HG03469 (cell line): Measurements from ENCODE around the gene TELO2.
"Not testable (repeated sequence)": the region's sequence is repeated elsewhere in the genome, so short reads cannot be mapped to it uniquely, and the experiment has no call there.

ENCODE experiments used
- ATAC-seq: cut with Tn5 transposase; IDR thresholded peaks from one replicate; pipeline ENCODE4 v1.9.1; 2021; ENCODE audit warnings: mild to moderate bottlenecking, moderate library complexity, moderate number of reproducible peaks; ENCODE audit not compliant: unreplicated experiment

The TELO2 gene

GRCh38 chr16:1474796-1475551, 18.2 kb upstream of the TELO2 start, which contains the start of gene CLCN7:
TSS of gene CLCN7 (minus strand) at chr16:1475028. CDS start at chr16:1474974, 54 bp downstream.
- peak; percentile 57 for ATAC-seq

DNA sequence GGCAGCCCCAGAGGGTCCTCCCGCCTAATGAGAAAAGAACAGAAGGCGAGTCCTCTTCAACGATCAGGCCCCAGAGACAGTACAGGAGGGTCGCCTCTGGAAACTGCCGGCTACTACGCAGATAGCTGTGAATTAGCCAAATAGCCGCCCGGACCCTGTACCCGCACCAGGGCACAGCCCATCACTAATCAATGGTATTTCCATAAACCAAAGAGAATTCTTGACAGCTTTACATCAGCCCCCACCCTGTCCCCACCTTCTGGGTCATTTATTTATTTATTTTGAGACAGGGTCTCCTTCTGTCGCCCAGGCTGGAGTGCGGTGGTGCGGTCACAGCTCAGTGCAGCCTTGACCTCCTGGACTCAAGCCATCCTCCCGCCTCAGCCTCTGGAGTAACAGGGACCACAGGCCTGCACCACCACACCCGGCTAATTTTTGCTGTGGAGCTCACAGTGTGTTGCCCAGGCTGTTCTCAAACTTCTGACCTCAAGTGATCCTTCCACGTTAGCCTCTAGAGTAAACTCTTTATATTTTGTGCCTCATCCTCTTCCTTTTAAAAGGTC, 17.5 kb upstream of the TELO2 start:
- no peak for ATAC-seq

DNA sequence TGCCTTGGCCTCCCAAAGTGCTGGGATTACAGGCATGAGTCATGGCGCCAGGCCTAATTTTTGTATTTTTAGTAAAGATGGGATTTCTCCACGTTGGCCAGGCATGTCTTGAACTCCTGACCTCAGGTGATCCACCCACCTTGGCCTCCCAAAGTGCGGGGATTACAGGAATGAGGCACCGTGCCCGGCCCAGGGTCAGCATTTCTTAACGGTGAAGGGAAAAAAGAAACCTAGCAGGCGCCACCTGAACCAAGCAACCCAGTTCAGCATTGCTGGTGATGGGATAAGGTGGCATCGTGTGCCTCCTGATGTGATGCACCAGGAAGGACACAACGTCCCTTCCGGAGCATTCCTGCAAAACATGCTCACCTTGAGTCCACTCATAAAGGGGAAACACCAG, 16.1 kb upstream of the TELO2 start:
- no peak for ATAC-seq

- not testable (repeated sequence) for ATAC-seq
Observed at GRCh38 chr16:1478937-1479336, 14.2 kb upstream of the TELO2 start.

GRCh38 chr16:1481906-1482835, 11.0 kb upstream of the TELO2 start:
- no peak for ATAC-seq

GRCh38 chr16:1485847-1486496, 7.2 kb upstream of the TELO2 start:
- ATAC-seq = no peak

DNA sequence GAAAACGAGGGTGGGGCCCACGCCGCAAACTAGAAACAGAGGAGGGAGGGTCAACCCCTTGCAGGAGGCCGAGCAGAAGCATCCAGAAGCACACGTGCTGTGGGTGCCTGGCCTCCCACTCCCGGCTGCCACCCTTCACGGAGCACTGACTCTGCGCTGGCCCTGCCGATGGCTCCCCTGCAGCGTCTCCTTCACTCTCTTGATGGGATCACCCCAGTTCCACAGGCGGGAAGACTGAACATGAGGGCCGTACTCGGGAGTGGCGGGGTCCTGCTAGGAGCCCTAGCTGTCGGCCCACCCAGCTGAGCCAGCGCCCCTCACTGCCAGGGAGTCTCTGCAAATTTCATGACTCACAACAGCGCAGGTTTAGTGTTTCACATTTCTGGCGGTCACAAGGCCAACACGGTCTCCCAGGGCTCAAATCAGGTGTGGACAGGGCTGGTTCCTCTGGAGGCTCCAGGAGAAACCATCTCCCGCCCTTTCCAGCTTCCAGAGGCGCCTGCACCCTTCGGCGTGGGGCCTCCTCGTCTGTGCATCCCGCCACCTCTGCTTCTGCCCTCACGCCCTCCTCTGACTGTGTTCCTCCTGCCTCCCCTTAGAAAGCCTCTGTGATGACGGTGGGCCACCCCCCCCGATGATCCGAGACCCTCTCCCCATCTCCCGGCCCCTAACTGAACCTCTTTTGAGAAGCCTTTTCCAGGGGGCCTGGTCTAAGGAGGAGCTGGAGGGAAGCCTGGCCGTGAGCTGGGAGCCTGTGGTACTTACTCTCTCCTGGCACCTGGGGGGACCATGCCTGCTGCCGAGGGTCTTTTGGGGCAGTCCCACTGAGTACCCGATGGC, 6.4 kb upstream of the TELO2 start:
- no peak for ATAC-seq

DNA sequence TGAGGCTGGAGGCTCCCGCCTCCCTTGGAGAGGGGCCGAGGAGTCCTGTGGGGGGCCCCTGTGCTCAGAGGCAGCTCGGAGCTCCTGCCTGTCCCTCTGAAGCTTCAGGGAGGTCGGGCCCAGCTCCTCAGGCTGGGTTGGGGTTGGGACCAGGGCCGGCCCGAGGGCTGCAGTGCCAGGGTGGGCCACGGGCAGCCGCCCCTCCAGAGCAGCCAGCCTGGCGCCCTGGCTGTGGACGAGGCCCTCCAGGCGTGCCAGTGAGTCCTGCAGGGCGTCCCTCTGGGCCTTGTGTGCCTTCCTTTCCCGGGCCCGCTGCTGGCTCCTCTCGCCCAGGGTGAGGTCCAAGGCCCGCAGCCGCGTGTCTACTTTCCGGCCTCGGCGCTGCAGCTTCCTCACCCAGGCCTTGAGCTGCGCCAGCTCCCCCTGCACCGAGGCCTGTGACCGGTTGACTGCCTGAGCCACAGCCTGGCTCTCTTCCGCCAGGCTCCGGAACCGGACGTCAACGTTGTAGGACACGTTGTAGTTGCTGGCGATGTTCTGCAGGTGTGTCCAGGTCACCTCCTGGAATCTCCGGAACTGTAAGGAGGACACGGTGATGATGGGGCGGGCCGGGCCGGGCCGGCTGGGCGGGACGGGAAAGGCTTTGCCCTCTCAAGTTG, 5.6 kb upstream of the TELO2 start:
- no peak for ATAC-seq

GRCh38 chr16:1488054-1488601, 5.0 kb upstream of the TELO2 start:
- ATAC-seq = no peak

DNA sequence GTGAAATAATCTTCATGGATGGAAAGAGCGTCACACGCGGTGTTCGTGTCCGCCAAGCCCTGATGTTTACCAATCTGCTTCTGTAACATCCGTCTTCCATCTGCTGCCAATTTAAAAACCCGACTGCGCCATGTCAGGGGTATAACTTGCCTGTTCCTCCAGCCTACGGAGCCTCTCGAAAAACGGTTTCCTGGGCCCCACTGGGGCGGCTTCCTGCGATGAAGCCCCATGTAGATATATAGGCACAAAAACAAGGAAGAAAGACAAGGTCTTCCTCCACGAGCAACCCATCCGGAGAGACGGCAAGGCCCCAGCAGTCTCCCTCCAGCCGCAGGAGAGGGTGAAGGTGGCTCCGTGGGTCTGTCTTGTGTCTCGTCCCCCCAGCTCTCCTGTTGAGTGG, 4.5 kb upstream of the TELO2 start, which contains the start of gene PTX4:
TSS of gene PTX4 (minus strand) at position 326 of the 400 bp plus-strand sequence. CDS start at position 291, 35 bp downstream.
- no peak for ATAC-seq

- no peak for ATAC-seq
Observed at GRCh38 chr16:1489077-1489476, 4.1 kb upstream of the TELO2 start.

DNA sequence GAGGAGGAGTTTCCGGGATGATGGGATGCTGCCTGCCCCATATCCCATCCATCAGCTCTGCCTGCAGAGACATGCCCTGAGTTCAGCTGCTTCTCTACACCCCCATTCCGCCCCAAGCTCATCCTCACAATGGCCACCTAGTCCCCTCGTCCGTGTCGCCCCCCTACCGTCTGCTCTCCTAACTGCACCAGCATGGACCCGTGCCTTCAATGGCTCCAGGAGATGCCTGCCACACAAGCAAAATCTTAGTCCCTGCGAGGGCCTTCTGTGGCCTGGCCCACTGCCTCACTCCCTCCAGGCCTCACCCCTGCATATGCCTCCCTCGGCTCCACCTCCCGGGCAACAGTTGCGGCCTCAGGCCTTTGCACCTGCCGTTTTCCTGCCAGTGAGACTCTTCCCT, 1.8 kb upstream of the TELO2 start:
- ATAC-seq = no peak

GRCh38 chr16:1492082-1492922, 858 bp upstream of the TELO2 start:
- ATAC-seq = no peak

GRCh38 chr16:1493746-1494094, 560 bp downstream of the TELO2 start:
- ATAC-seq = no peak

DNA sequence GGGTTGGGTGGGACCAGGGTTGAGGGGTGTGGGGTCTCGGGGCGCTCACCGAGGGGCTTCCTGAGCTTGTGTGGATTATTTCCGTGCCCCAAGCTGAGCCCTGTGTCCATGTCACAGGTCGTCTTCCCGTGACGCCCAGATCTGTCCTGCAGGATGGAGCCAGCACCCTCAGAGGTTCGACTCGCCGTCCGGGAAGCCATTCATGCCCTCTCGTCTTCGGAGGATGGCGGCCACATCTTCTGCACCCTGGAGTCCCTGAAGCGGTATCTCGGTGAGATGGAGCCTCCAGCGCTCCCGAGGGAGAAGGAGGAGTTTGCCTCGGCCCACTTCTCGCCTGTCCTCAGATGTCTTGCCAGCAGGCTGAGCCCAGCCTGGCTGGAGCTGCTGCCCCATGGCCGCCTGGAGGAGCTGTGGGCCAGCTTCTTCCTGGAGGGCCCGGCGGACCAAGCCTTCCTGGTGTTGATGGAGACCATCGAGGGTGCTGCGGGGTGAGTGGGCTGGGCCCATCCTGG, 1.0 kb downstream of the TELO2 start:
- no peak for ATAC-seq

DNA sequence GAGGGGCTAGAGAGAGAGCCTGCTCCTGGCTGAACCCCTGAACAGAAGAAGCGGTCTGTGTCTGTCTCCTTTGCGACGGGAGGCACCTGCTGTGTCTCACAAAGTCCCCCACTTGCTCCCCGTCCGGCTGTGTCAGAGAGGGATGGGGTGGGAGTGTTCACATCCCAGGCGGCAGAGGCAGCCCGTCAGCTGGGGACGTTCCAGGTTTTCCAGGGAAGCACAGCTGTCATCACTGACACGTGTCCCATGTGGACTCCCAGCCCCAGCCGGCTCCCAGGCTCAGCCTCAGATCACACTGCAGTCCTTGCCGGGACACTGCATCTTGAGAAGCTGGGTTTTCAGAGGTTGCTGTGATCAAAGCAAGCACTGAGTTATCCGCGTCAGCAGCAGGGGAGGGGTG, 1.6 kb downstream of the TELO2 start:
- ATAC-seq = no peak

- no peak for ATAC-seq
Observed at GRCh38 chr16:1495211-1495888, 2.2 kb downstream of the TELO2 start.

- no peak for ATAC-seq
Observed at GRCh38 chr16:1495889-1496262, 2.7 kb downstream of the TELO2 start.
